Stimulated activated CD4-positive, alpha-beta T cell treated with anti-CD3 and anti-CD28 coated beads, Interleukin-1b, Interleukin-23, amount 100 ng/mL, for 1 hour (primary cell): ENCODE results near the gene RFTN2.
"Not testable (repeated sequence)": the region's sequence is repeated elsewhere in the genome, so short reads cannot be mapped to it uniquely, and the experiment has no call there.

Experiments used
- DNase-seq, 2 donors: peaks; one replicate each; pipeline ENCODE4 v3.0.0-alpha.2; 2020; ENCODE audit warnings: low read depth in 2 of 2

RFTN2 gene

GRCh38 chr2:197674591-197674990, 796 bp downstream of the RFTN2 start:
- DNase-seq = no peak

- no peak for DNase-seq
Observed at GRCh38 chr2:197674060-197674459, 1.3 kb downstream of the RFTN2 start.

- DNase-seq = no peak
Observed at GRCh38 chr2:197673606-197674005, 1.8 kb downstream of the RFTN2 start.

GRCh38 chr2:197673106-197673505, 2.3 kb downstream of the RFTN2 start:
- no peak for DNase-seq

GRCh38 chr2:197672371-197672893, 3.0 kb downstream of the RFTN2 start:
- no peak for DNase-seq

- no peak for DNase-seq
Observed at GRCh38 chr2:197669077-197669476, 6.3 kb downstream of the RFTN2 start.

- DNase-seq = no peak
Observed at GRCh38 chr2:197668296-197668695, 7.1 kb downstream of the RFTN2 start.

- no peak for DNase-seq
Observed at GRCh38 chr2:197666277-197666676, 9.1 kb downstream of the RFTN2 start.

- DNase-seq = no peak
Observed at GRCh38 chr2:197661626-197662025, 13.8 kb downstream of the RFTN2 start.

GRCh38 chr2:197657562-197657961, 17.8 kb downstream of the RFTN2 start:
- DNase-seq = no peak

- DNase-seq = no peak
Observed at GRCh38 chr2:197647961-197648690, 27.3 kb downstream of the RFTN2 start.

GRCh38 chr2:197641666-197642065, 33.7 kb downstream of the RFTN2 start:
- no peak for DNase-seq

- DNase-seq = not testable (repeated sequence)
Observed at GRCh38 chr2:197640571-197641122, 34.7 kb downstream of the RFTN2 start.

GRCh38 chr2:197633109-197633657, 42.2 kb downstream of the RFTN2 start:
- DNase-seq = no peak

- no peak for DNase-seq
Observed at GRCh38 chr2:197628043-197628500, 47.3 kb downstream of the RFTN2 start.

- DNase-seq = no peak
Observed at GRCh38 chr2:197626965-197627625, 48.3 kb downstream of the RFTN2 start.

GRCh38 chr2:197620133-197620532, 55.3 kb downstream of the RFTN2 start:
- DNase-seq = no peak

GRCh38 chr2:197615016-197615652, 60.3 kb downstream of the RFTN2 start:
- no peak for DNase-seq

- no peak for DNase-seq
Observed at GRCh38 chr2:197614532-197614931, 60.9 kb downstream of the RFTN2 start.

- no peak for DNase-seq
Observed at GRCh38 chr2:197613509-197613987, 61.8 kb downstream of the RFTN2 start.

- no peak for DNase-seq
Observed at GRCh38 chr2:197606180-197606579, 69.2 kb downstream of the RFTN2 start.
